ENCODE data around the gene FYN.

FYN gene

DNA sequence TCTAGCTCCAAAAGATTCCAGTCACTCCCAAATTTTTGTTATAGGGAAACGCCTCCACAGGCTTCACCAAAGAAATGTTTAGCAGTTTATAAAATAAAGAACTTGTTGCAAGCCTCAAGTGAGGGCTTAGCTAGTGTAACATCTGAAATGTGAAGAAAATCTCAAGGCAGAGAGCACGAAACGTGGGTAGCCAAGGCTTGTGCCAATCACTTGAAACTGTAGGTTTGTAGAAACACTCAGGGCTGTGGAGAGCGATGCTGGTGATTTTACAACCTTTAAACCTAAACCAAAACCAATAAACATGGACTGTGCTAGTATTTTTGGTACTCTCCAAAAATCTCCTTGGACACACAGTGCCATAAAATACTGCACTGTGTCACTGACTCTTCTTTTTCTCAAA is 159.4 kb downstream of the FYN start:
- Histone ChIP-seq H2AFZ (ENCODE audit: low read depth, low read length, severe bottlenecking) (no peak overlapping the region), H3K27me3 (ENCODE audit: low read length) (no peaks in the 10 kb centered on the region), H3K36me3 (ENCODE audit: low read length) (no peaks in the 10 kb centered on the region), H3K9ac (ENCODE audit: low read length) (no peak overlapping the region), H3F3A (ENCODE audit: insufficient read depth) (no peaks in the 10 kb centered on the region), H3K27ac (ENCODE audit: low read depth, low read length) (no peak overlapping the region), H3K4me3 (ENCODE audit: insufficient read depth, low read length, poor library complexity, severe bottlenecking) (no peak overlapping the region), H3K9me2 (replicated peaks; ENCODE audit: insufficient read depth, low read length) (no peaks in the 10 kb centered on the region), H3K9me3 (ENCODE audit: insufficient read depth, low read length) (no peaks in the 10 kb centered on the region), H3K4me2 (ENCODE audit: low read depth, low read length, poor library complexity, severe bottlenecking) (no peak overlapping the region), H3K79me2 (ENCODE audit: insufficient read depth, low read length) (no peaks in the 10 kb centered on the region), H4K20me1 (ENCODE audit: low read depth, low read length) (no peaks in the 10 kb centered on the region)
- no peak for TF ChIP-seq EZH2phosphoT487 (conservative IDR thresholded peaks at IDR 0.05; ENCODE audit: low read length)
- TF ChIP-seq, protein P1, sequence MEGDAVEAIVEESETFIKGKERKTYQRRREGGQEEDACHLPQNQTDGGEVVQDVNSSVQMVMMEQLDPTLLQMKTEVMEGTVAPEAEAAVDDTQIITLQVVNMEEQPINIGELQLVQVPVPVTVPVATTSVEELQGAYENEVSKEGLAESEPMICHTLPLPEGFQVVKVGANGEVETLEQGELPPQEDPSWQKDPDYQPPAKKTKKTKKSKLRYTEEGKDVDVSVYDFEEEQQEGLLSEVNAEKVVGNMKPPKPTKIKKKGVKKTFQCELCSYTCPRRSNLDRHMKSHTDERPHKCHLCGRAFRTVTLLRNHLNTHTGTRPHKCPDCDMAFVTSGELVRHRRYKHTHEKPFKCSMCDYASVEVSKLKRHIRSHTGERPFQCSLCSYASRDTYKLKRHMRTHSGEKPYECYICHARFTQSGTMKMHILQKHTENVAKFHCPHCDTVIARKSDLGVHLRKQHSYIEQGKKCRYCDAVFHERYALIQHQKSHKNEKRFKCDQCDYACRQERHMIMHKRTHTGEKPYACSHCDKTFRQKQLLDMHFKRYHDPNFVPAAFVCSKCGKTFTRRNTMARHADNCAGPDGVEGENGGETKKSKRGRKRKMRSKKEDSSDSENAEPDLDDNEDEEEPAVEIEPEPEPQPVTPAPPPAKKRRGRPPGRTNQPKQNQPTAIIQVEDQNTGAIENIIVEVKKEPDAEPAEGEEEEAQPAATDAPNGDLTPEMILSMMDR (IDR thresholded peaks at IDR 0.05; ENCODE audit: insufficient read depth, low read length, poor library complexity, severe bottlenecking), result no peak

GRCh38 chr6:111713236-111713635 is 160.0 kb downstream of the FYN start:
- no peak overlapping the region for H3K4me2 ChIP-seq (ENCODE audit: low read depth, low read length, poor library complexity, severe bottlenecking)
- H3K9ac ChIP-seq (ENCODE audit: low read length), result no peak overlapping the region
- no peaks in the 10 kb centered on the region for H3F3A ChIP-seq (ENCODE audit: insufficient read depth)
- H3K9me3 ChIP-seq (ENCODE audit: insufficient read depth, low read length), result no peaks in the 10 kb centered on the region
- no peaks in the 10 kb centered on the region for H3K27me3 ChIP-seq (ENCODE audit: low read length)
- H2AFZ ChIP-seq (ENCODE audit: low read depth, low read length, severe bottlenecking), result no peak overlapping the region
- TF ChIP-seq, protein P1 (IDR thresholded peaks at IDR 0.05; ENCODE audit: insufficient read depth, low read length, poor library complexity, severe bottlenecking), result no peak
- TF ChIP-seq EZH2phosphoT487 (conservative IDR thresholded peaks at IDR 0.05; ENCODE audit: low read length), result no peak
- H3K9me2 ChIP-seq (replicated peaks; ENCODE audit: insufficient read depth, low read length), result no peaks in the 10 kb centered on the region
- H4K20me1 ChIP-seq (ENCODE audit: low read depth, low read length), result no peaks in the 10 kb centered on the region
- H3K27ac ChIP-seq (ENCODE audit: low read depth, low read length), result no peak overlapping the region
- no peaks in the 10 kb centered on the region for H3K36me3 ChIP-seq (ENCODE audit: low read length)
- H3K4me3 ChIP-seq (ENCODE audit: insufficient read depth, low read length, poor library complexity, severe bottlenecking), result no peak overlapping the region
- H3K79me2 ChIP-seq (ENCODE audit: insufficient read depth, low read length), result no peaks in the 10 kb centered on the region

GRCh38 chr6:111711984-111712752 is 161.1 kb downstream of the FYN start:
- no peaks in the 10 kb centered on the region for H3K36me3 ChIP-seq (ENCODE audit: low read length)
- no peaks in the 10 kb centered on the region for H3K9me2 ChIP-seq (replicated peaks; ENCODE audit: insufficient read depth, low read length)
- H2AFZ ChIP-seq (ENCODE audit: low read depth, low read length, severe bottlenecking), result no peak overlapping the region
- no peaks in the 10 kb centered on the region for H4K20me1 ChIP-seq (ENCODE audit: low read depth, low read length)
- H3K79me2 ChIP-seq (ENCODE audit: insufficient read depth, low read length), result no peaks in the 10 kb centered on the region
- H3K9ac ChIP-seq (ENCODE audit: low read length), result no peak overlapping the region
- H3K27ac ChIP-seq (ENCODE audit: low read depth, low read length), result no peak overlapping the region
- H3K27me3 ChIP-seq (ENCODE audit: low read length), result no peaks in the 10 kb centered on the region
- no peaks in the 10 kb centered on the region for H3F3A ChIP-seq (ENCODE audit: insufficient read depth)
- no peak overlapping the region for H3K4me3 ChIP-seq (ENCODE audit: insufficient read depth, low read length, poor library complexity, severe bottlenecking)
- no peaks in the 10 kb centered on the region for H3K9me3 ChIP-seq (ENCODE audit: insufficient read depth, low read length)
- H3K4me2 ChIP-seq (ENCODE audit: low read depth, low read length, poor library complexity, severe bottlenecking), result no peak overlapping the region
- TF ChIP-seq, protein P1 (IDR thresholded peaks at IDR 0.05; ENCODE audit: insufficient read depth, low read length, poor library complexity, severe bottlenecking), result no peak
- TF ChIP-seq EZH2phosphoT487 (conservative IDR thresholded peaks at IDR 0.05; ENCODE audit: low read length), result no peak

Data from SU-DHL-6 (cell line).